NCI-H1694 (cell line): ENCODE results near the gene KCNG2.

Source experiments
- DNase-seq: peaks from one replicate; lab custom pipeline; 2025; lab: John Stamatoyannopoulos, UW

Gene KCNG2

DNA sequence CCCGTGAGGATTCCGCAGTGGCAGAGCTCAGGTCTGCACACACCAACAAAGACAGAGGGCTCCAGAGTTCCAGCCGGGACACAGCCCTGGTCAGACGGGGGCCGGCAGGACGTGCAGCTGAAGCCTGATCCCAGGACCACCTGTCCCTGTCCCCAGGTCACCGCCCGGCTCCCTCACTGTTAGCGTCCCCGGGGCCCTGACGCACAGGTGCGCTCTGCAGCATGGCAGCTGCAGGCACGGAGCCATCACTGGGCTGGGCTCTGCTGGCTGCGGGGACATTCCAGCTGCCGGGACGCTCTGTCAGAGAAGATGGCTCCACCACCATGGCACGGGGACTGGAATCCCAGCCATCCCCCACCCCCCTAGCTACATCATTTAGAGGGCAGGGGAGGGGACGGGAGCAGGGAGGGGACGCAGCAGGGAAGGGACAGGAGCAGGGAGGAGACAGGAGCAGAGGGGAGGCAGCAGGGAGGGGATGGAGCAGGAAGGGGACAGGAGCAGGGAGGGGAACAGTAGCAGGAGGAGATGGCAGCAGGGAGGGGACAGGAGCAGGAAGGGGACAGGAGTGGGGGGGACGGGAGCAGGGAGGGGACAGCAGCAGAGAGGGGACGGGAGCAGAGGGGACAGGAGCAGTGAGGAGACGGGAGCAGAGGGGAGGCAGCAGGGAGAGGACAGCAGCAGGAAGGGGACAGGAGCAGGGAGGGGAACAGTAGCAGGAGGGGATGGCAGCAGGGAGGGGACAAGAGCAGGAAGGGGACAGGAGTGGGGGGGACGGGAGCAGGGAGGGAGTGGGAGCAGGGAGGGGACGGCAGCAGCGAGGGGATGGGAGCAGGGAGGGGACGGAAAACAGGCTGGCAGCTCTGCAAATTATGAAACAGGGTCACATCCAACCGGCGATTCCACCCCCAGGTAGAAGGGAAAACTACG, 113.9 kb downstream of the KCNG2 start:
- DNase-seq = peak; percentile 48

DNA sequence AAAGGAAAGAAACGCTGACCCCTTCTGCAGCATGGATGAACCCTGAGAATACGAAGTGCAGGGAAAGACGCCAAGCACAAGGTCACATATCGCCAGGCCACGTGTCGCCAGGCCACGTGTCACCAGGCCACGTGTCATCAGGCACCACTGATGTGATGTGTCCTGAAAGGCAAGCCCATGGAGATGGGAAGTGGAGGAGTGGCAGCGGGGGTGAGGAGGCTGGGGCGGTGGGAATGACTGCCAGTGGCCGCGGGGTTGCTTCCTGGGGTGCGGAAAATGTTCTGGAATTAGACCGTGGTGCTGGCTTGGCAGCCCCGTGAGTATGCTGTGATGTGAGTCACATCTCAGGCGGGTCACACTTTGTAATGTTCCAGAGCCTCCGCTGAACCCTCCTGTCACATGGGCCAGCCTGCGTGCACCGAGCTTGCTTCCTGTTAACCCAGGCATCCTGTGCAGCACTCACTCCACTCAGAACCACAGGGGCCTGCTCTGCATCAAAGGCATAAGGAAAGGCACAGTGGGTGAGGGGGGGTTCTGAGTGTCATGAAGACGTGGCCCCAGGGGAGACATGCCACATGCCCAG, 114.8 kb downstream of the KCNG2 start:
- no peak for DNase-seq

- DNase-seq = no peak
Measured at GRCh38 chr18:79912994-79913831, 115.5 kb downstream of the KCNG2 start.

DNA sequence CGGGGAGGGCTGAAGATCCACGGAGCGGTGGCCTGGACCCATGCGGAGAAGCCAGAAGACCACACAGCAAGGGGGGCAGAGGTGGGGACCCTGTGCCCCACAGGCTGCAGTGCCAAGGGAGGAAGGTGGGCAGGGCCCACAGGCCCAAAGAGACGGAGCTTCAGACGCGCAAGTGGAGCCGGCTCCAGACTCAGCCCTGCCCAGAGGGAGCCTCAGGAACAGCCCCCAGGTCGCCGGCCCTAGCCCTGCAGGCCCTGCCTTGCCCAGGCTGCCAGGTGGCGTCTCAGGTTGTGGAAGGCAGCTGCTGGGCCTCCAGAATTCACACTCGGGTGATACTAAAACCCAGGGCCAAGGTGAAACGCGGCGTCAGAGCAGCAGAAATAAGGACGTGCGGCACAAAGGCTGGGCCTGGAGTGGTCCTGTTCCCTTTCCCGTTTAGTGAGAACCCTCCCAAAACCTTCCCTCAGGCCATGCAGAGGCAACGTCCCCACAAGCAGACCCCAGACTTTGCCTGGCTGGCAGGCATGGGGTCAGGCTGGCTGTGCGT, 116.9 kb downstream of the KCNG2 start:
- DNase-seq = no peak

GRCh38 chr18:79915161-79916127, 117.7 kb downstream of the KCNG2 start:
- DNase-seq = no peak

GRCh38 chr18:79916128-79916494, 118.4 kb downstream of the KCNG2 start:
- DNase-seq = no peak

- no peak for DNase-seq
Measured at GRCh38 chr18:79916546-79917168, 118.9 kb downstream of the KCNG2 start.

GRCh38 chr18:79917169-79917852, 119.6 kb downstream of the KCNG2 start:
- no peak for DNase-seq

- DNase-seq = no peak
Measured at GRCh38 chr18:79917853-79918614, 120.3 kb downstream of the KCNG2 start.

DNA sequence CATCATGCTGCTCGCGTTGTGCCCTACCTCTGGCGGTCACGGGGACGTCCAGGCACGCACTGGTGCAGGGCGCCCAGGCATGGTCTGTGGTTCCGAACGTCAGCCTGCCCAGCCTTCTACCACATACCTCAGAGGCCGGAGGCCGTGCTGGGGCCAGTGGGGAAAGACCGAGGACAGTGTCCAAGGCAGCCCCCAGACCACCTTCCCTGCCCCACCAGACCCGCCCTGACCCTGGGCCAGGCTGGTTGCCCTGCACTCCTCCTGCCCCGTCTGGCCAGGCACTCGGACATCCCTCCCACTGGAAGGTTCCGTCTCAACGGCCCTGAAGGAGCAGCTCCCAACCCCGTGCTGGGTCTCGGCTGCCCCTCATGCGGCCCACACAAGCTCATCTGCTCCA, 120.9 kb downstream of the KCNG2 start:
- DNase-seq = no peak

GRCh38 chr18:79919089-79919488, 121.4 kb downstream of the KCNG2 start:
- no peak for DNase-seq

GRCh38 chr18:79921984-79922965, 124.5 kb downstream of the KCNG2 start:
- no peak for DNase-seq

DNA sequence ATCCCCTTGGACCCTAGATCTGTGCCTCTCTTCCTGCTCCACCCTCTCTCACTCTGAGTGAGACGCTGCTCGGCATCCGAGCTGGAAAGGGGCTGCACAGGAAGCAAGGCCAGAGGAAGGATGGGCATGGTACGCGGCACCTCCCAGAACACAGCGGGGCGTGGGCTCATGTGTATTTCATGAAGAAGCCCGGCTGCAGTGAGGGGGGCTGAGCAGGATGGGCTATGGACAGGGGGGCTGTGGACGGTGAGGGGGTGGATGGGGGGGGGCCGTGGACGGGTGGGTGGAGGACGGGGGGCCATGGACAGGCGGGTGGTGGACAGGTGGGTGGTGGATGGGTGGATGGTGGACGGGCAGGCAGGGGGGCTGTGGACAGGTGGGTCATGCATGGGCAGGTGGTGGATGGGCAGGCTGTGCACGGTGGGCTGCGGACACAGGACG, 125.3 kb downstream of the KCNG2 start:
- DNase-seq = no peak

GRCh38 chr18:79923896-79924585, 126.3 kb downstream of the KCNG2 start:
- no peak for DNase-seq

GRCh38 chr18:79924814-79925731, 127.3 kb downstream of the KCNG2 start:
- DNase-seq = peak; percentile 77

DNA sequence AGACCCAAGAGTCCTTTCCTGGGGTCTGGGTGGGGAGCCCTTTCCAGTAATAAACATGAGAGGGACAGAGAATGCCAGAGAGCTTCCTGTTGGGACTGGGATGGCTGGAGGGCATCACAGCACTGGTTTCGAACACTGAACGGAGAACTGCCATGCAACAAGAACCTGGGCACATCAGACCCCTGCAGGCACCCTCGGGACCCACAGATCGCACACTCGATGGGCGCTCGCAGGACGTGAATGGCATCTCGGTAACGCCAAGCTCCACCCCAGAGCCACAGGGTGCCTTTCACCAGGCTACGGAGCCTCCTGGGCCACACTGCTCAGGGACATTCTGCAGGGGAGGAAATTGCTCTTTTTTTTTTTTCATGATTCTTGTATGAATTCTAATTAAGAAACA, 128.6 kb downstream of the KCNG2 start:
- no peak for DNase-seq
